ENCODE data around the gene TFF2.

TFF2 gene

GRCh38 chr21:42302076-42302650 lies 48.6 kb downstream of the TFF2 start:
- no peak for DNase-seq

GRCh38 chr21:42301371-42302075 lies 49.3 kb downstream of the TFF2 start:
- DNase-seq = no peak

- no peak for DNase-seq
Measured at GRCh38 chr21:42300956-42301355, 49.8 kb downstream of the TFF2 start.

- DNase-seq = no peak
Measured at GRCh38 chr21:42300045-42300583, 50.7 kb downstream of the TFF2 start.

- DNase-seq = no peak
Measured at GRCh38 chr21:42299324-42300044, 51.3 kb downstream of the TFF2 start.

- DNase-seq = no peak
Measured at GRCh38 chr21:42298657-42299056, 52.1 kb downstream of the TFF2 start.

GRCh38 chr21:42298237-42298636 lies 52.6 kb downstream of the TFF2 start:
- no peak for DNase-seq

- no peak for DNase-seq
Measured at GRCh38 chr21:42297377-42297776, 53.4 kb downstream of the TFF2 start.

- no peak for DNase-seq
Measured at GRCh38 chr21:42296501-42296900, 54.3 kb downstream of the TFF2 start.
